Measurements from ENCODE around the gene PACSIN1.
"Not testable (repeated sequence)": the region's sequence is repeated elsewhere in the genome, so short reads cannot be mapped to it uniquely, and the experiment has no call there.

Gene PACSIN1

GRCh38 chr6:34485321-34486060 lies 19.6 kb downstream of the PACSIN1 start:
- DNase-seq: no peak

DNA sequence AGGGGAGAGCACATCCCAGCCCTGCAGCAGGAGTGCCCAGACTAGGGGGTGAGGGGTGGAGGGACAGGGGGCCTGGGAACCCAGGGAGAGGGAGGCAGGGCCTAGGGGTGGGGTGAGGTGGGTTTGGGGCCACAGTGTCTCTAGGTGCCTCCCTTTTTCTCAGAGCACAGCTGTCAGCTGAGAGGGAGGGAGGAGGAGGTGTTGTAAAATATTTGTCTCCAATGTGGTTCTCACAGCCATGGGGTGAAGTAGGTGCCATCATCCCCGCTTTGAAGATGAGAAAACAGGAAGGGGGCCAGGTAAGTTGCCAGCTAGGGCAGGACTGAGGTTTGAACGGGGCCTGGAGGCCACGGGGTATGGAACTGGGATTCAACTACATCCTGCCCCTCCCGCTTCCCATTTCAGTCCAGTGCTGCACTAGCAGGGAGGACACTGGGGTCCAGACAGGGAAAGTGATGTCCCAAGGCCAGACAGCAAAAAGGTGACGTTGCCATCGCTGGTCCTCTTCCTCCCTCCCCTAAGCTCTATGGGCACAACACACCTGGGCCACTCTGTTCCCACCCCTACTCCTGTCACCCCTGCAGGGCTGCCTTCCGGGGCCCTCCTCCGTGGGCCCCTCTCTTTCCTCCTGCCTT lies 20.3 kb downstream of the PACSIN1 start:
- no peak for DNase-seq

DNA sequence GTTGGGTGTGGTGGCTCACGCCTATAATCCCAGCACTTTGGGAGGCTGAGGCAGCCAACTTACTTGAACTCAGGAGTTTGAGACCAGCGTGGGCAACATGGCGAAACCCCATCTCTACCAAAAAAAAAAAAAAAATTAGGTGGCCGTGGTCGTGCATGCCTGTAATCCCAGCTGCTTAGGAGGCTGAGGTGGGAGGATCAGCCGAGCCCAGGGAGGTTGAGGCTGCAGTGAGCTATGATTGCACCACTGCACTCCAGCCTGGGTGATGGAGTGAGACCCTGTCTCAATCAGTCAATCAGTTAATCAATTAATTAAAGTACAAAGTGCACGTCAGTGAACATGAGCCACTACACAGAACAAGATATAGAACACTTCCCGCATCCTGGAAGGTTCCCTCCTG lies 21.0 kb downstream of the PACSIN1 start:
- DNase-seq: not testable (repeated sequence)

DNA sequence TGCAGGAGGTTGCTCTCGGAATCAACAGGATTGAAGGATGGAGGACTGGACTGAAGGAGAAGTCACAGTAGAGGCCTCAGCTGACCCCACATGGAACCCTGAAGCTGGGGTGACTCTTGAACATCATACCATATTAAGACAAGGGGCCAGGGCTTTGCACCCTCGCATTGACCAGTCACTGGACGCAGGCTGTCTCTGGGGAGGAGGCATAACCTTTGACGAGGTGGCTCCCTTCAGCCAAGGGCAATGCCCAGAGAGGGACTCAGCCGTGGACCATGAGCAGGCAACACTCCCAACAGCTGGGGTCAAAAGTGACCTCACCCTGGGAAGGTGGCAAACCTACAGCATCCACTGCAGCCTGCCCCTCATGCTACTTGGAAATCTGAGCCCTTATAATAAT lies 21.7 kb downstream of the PACSIN1 start:
- no peak for DNase-seq

GRCh38 chr6:34489207-34489805 lies 23.4 kb downstream of the PACSIN1 start:
- DNase-seq: no peak

- no peak for DNase-seq
These were observed 24.7 kb downstream of the PACSIN1 start for GRCh38 chr6:34490390-34491090.

DNA sequence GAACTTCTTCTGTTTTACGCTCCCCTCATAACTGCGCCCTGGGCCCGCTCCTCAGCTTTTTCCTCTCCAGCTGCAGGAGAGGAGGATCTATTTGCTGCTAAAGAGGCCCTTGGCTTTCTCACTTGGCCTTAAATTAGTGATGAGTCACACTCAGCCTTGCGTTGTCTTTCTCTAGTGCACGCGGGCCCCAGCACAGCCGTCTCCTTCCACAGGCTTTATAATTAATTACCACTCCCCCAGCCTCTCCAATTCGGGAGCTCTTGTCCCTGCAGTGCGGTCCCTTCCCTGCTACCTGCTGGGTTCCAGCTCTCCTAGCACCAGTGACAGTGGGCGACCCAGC lies 25.2 kb downstream of the PACSIN1 start:
- DNase-seq: no peak

DNA sequence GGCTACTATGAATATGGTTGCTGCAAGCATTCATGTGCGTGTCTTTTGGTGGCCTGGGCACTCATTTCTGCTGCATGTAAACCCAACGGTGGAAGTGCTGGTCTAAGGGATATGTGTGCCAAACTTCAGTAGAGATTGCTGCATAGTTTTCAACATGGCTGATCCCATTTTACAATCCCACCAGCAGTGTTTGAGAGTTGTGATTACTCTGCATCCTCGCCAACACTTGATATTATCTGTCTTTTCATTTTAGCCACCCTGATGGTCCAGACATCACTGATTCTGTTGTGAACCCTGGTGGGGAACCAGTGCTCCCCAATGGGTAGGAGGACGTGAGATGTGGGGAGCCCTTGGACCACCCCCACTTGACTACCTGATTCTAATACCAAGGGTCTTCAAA lies 27.5 kb downstream of the PACSIN1 start:
- DNase-seq: no peak

DNA sequence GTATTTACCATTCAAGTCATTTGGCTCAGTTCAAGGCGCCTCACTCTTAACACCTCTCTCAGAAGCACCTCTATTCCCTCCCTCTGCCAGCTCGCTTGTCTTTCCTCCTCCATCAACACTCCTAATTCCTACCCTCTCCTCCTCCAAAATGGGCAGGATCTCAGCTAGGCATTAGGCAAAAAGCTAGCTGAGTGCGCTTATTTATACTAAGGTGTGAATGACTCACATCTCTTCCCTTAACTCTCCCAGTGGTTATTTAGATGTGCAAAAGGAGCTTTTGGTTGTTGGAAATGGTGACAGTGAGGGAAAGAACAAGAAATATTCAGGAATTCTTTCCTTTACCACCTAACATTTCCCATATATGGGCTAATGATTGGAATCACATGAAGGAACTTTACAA lies 29.1 kb downstream of the PACSIN1 start:
- DNase-seq: no peak

- DNase-seq: no peak
These were observed 30.3 kb downstream of the PACSIN1 start for GRCh38 chr6:34496103-34496685.

- DNase-seq: no peak
These were observed 31.5 kb downstream of the PACSIN1 start for GRCh38 chr6:34497411-34497810.

- no peak for DNase-seq
These were observed 40.8 kb downstream of the PACSIN1 start for GRCh38 chr6:34506718-34507117.

DNA sequence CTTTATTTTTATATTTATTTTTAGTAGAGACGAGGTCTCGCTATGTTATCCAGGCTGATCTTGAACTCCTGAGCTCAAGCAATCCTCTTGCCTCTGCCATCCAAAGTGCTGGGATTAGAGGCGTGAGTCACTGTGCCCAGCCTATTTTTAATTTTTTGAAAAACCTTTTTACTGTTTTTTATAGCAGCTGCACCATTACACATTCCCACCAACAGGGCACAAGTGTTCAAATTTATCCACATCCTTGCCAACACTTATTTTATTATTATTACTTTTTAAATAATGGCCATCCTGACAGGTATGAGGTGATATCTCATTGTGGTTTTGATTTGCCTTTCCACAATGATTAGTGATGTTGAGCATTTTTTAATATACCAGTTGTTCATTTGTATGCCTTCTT lies 42.5 kb downstream of the PACSIN1 start:
- DNase-seq: no peak

DNA sequence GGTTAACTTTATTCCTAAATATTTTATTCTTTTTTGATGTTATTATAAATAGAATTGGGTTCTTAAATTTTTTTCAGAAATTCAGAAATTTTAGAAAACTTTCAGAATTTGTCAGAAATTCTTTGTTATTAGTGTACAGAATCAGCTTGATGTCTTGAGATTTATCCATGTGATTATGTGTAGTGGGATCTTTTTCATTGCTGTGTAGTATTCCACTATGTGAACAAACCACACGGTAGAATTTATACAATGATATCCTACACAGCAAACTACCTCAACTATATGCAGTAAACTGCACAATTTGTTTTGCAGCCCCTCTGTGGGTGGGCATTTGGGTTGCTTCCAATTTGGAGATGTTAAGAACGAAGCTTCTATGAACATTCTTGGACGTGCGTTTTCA lies 43.9 kb downstream of the PACSIN1 start:
- DNase-seq: no peak

- DNase-seq: no peak
These were observed 44.4 kb downstream of the PACSIN1 start for GRCh38 chr6:34510299-34510698.

DNA sequence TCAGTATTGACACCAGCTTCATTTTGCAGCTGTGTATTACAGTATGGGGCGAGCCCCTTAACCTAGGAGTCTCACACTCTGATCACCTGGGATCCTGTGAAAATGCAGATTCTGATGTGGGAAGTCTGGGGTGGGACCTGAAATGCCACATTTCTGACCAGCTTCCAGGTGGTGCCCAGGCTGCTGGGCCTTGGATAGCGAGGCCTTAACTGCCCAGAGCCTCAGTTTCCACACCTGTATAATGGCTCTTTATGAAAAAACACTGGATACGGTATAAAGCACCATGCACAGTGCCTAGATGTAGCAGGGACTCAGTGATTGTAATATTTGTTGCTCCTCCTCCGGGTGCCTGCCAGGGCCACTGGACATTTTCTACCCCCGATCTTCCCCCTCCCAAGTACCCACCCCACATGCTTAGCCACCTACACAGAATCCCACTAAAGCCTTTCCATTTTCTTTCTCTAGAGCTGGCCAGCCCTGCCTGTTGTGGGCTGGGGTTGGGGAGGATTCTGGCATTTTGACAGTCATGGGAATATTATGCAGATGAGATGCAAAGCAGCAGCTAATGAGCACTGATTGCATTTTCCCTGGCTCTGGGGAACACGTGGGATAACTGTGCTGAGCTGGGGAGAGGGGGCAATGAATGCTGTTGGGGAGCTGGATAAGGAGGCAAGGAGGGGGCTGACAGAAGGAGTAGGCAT lies 45.5 kb downstream of the PACSIN1 start:
- no peak for DNase-seq

- DNase-seq: no peak
These were observed 46.2 kb downstream of the PACSIN1 start for GRCh38 chr6:34511915-34512737.

GRCh38 chr6:34512738-34513115 lies 46.9 kb downstream of the PACSIN1 start:
- no peak for DNase-seq

GRCh38 chr6:34513646-34514045 lies 47.8 kb downstream of the PACSIN1 start:
- no peak for DNase-seq

- no peak for DNase-seq
These were observed 48.2 kb downstream of the PACSIN1 start for GRCh38 chr6:34514112-34514511.

- no peak for DNase-seq
These were observed 49.0 kb downstream of the PACSIN1 start for GRCh38 chr6:34514593-34515472.

Measured in inflammatory macrophage (primary cell).